Upper lobe of right lung (tissue), 1 donor: Measurements from ENCODE around the gene REPS1. TPM values are rescaled to one million over a fixed set of nuclear protein-coding genes. Genes with fewer than 3 reads are reported as not detected.
"Not testable (repeated sequence)": the region's sequence is repeated elsewhere in the genome, so short reads cannot be mapped to it uniquely, and the experiment has no call there.

Experiments used
- ATAC-seq: fragments of 200-7000 bp; cut with Tn5 transposase; one replicate; pipeline ENCODE4 v1.9.1; 2020; ENCODE audit warnings: mild to moderate bottlenecking, moderate library complexity
- DNase-seq: peaks from one replicate; pipeline ENCODE4 v3.0.0-alpha.2; 2020
- H3K27ac ChIP-seq: fragments of 200-600 bp; one replicate; pipeline ENCODE4 v1.8.0; 2022
- H3K27me3 ChIP-seq: fragments of 200-600 bp; one replicate; pipeline ENCODE4 v1.8.0; 2022; ENCODE audit warnings: mild to moderate bottlenecking
- H3K36me3 ChIP-seq: fragments of 200-600 bp; one replicate; pipeline ENCODE4 v1.8.0; 2022
- H3K4me1 ChIP-seq: fragments of 200-600 bp; one replicate; pipeline ENCODE4 v1.8.0; 2022
- H3K4me3 ChIP-seq: fragments of 200-600 bp; one replicate; pipeline ENCODE4 v1.8.0; 2022; ENCODE audit warnings: mild to moderate bottlenecking
- H3K9me3 ChIP-seq: fragments of 200-600 bp; one replicate; pipeline ENCODE4 v1.8.0; 2022
- CTCF ChIP-seq: fragments of 200-600 bp; IDR thresholded peaks from one replicate; pipeline ENCODE4 v1.8.0; 2022; ENCODE audit warnings: antibody characterized with exemption
- intact Hi-C: fragments of 100-400 bp; cut with DNase I; formaldehyde crosslinking; loops from one replicate; pipeline ENCODE4 v1.11.0; 2022
- total RNA-seq: library from RNA; stranded (reverse); fragmentation: NEBNext Ultra II Directional; extraction: Animal tissue kit (Norgen Biotek cat#: 25700); gene quantifications from one replicate; pipeline ENCODE4 v1.2.1, GENCODE V29; 2021
- donor health status: DM: no; HTN: yes; CAD: no; lungs with severe emphysema.

REPS1 gene
- total RNA-seq, 1 donor from 2014 or later: 35.4 TPM

- no peaks in the 10 kb centered on the region for H3K9me3 ChIP-seq
- H3K27me3 ChIP-seq: no peaks in the 10 kb centered on the region
- H3K4me1 ChIP-seq: peaks cover 18% of the 10 kb centered on the region
- no peak for TF ChIP-seq CTCF
- peak within 1 kb of the TSS; percentile 79 for H3K27ac ChIP-seq
- intact Hi-C loops: no loop called here
- ATAC-seq: peak; percentile 86
- H3K36me3 ChIP-seq: no peaks in the 10 kb centered on the region
- H3K4me3 ChIP-seq: peak within 1 kb of the TSS; percentile 87
- DNase-seq: peak; percentile 85
Observed at GRCh38 chr6:139028658-139029469, 40.8 kb upstream of the REPS1 start, which contains the start of gene ABRACL. ABRACL (plus strand) TSS chr6:139028745; CDS start chr6:139034161, 5,416 bp downstream.

- Histone ChIP-seq H3K4me3 (peak overlapping the region; percentile 87), H3K36me3 (no peaks in the 10 kb centered on the region), H3K27me3 (no peaks in the 10 kb centered on the region), H3K27ac (peak overlapping the region; percentile 79), H3K9me3 (no peaks in the 10 kb centered on the region), H3K4me1 (peaks cover 18% of the 10 kb centered on the region)
- no peak for ATAC-seq
- TF ChIP-seq CTCF: no peak
- no peak for DNase-seq
- intact Hi-C loops: no loop called here
Observed at GRCh38 chr6:139028215-139028657, 40.2 kb upstream of the REPS1 start.

- Histone ChIP-seq H3K27ac (peak overlapping the region; percentile 79), H3K27me3 (no peaks in the 10 kb centered on the region), H3K4me1 (peaks cover 18% of the 10 kb centered on the region), H3K4me3 (peak overlapping the region; percentile 87), H3K9me3 (no peaks in the 10 kb centered on the region), H3K36me3 (no peaks in the 10 kb centered on the region)
- DNase-seq: no peak
- no peak for TF ChIP-seq CTCF
- peak; percentile 2 for ATAC-seq
- intact Hi-C loops: no loop called here
Observed at GRCh38 chr6:139027620-139028182, 39.6 kb upstream of the REPS1 start.

GRCh38 chr6:139025416-139025815 lies 37.4 kb upstream of the REPS1 start:
- intact Hi-C loops, H3K27me3 ChIP-seq, DNase-seq, H3K9me3 ChIP-seq, H3K4me3 ChIP-seq, ATAC-seq, H3K27ac ChIP-seq, H3K36me3 ChIP-seq: not testable (repeated sequence)
- H3K4me1 ChIP-seq: peaks cover 15% of the 10 kb centered on the region

- Histone ChIP-seq H3K9me3 (no peaks in the 10 kb centered on the region), H3K36me3 (no peaks in the 10 kb centered on the region), H3K27me3 (no peaks in the 10 kb centered on the region), H3K4me3 (no peak overlapping the region), H3K27ac (no peak overlapping the region), H3K4me1 (no peaks in the 10 kb centered on the region)
- no peak for DNase-seq
- no peak for ATAC-seq
- intact Hi-C loops: no loop called here
- no peak for TF ChIP-seq CTCF
Observed at GRCh38 chr6:139020689-139021088, 32.6 kb upstream of the REPS1 start.

GRCh38 chr6:139019722-139020121 lies 31.7 kb upstream of the REPS1 start:
- Histone ChIP-seq H3K36me3 (no peaks in the 10 kb centered on the region), H3K27me3 (no peaks in the 10 kb centered on the region), H3K9me3 (no peaks in the 10 kb centered on the region), H3K27ac (no peak overlapping the region), H3K4me3 (no peak overlapping the region), H3K4me1 (no peaks in the 10 kb centered on the region)
- no peak for TF ChIP-seq CTCF
- intact Hi-C loops: no loop called here
- no peak for DNase-seq
- ATAC-seq: no peak
